GM18858 (cell line): ENCODE data around the gene SLC2A11.

Source experiments
- ATAC-seq: cut with Tn5 transposase; IDR thresholded peaks from one replicate; pipeline ENCODE4 v1.9.1; 2021; ENCODE audit not compliant: unreplicated experiment

SLC2A11 gene

GRCh38 chr22:23831781-23832180, 25.9 kb upstream of the SLC2A11 start:
- ATAC-seq: no peak

- no peak for ATAC-seq
Observed at GRCh38 chr22:23832226-23833016, 25.3 kb upstream of the SLC2A11 start.

- ATAC-seq: no peak
Observed at GRCh38 chr22:23833017-23833751, 24.5 kb upstream of the SLC2A11 start.

GRCh38 chr22:23833911-23834317, 23.8 kb upstream of the SLC2A11 start:
- ATAC-seq: no peak

GRCh38 chr22:23834406-23834792, 23.3 kb upstream of the SLC2A11 start:
- no peak for ATAC-seq

- no peak for ATAC-seq
Observed at GRCh38 chr22:23834793-23835483, 22.7 kb upstream of the SLC2A11 start.

GRCh38 chr22:23835484-23836144, 22.1 kb upstream of the SLC2A11 start:
- no peak for ATAC-seq

GRCh38 chr22:23836281-23836680, 21.4 kb upstream of the SLC2A11 start:
- no peak for ATAC-seq

GRCh38 chr22:23836692-23837495, 20.8 kb upstream of the SLC2A11 start:
- no peak for ATAC-seq

GRCh38 chr22:23837496-23837859, 20.2 kb upstream of the SLC2A11 start:
- ATAC-seq: no peak

GRCh38 chr22:23837911-23838680, 19.6 kb upstream of the SLC2A11 start:
- no peak for ATAC-seq

GRCh38 chr22:23838681-23839468, 18.8 kb upstream of the SLC2A11 start, which contains the start of gene DERL3:
Gene DERL3, minus strand, starts transcription at chr22:23839006. Its CDS starts 19 bp downstream, at chr22:23838987.
- ATAC-seq: peak; percentile 79

- no peak for ATAC-seq
Observed at GRCh38 chr22:23840026-23840425, 17.6 kb upstream of the SLC2A11 start.

- no peak for ATAC-seq
Observed at GRCh38 chr22:23841292-23841691, 16.4 kb upstream of the SLC2A11 start.

GRCh38 chr22:23841736-23842445, 15.8 kb upstream of the SLC2A11 start:
- ATAC-seq: no peak

- no peak for ATAC-seq
Observed at GRCh38 chr22:23842599-23842998, 15.1 kb upstream of the SLC2A11 start.

GRCh38 chr22:23844739-23845202, 12.9 kb upstream of the SLC2A11 start:
- ATAC-seq: no peak
